Caco-2 (cell line): ENCODE results near the gene DNAJC17. TPM values are rescaled to one million over a fixed set of nuclear protein-coding genes. Genes with fewer than 3 reads are reported as not detected.
A peak's percentile ranks its signal among the peaks of the same experiment; 100 is the strongest.

Experiments used
- BruUV-seq: library from RNA; stranded (reverse); fragments of 400-500 nt; replicated peaks from 2 replicates; lab custom pipeline; 2021; lab: Mats Ljungman, UMichigan
- CTCF ChIA-PET: fragments of 300-600 bp; sonication (Branson Sonifier 250); formaldehyde crosslinking; loops from one replicate; lab custom pipeline; 2022; ENCODE audit warnings: antibody characterized with exemption; lab: Charles Lee
- POLR2A ChIA-PET: fragments of 300-600 bp; sonication (Branson Sonifier 250); formaldehyde crosslinking; loops from one replicate; lab custom pipeline; 2022; ENCODE audit warnings: antibody characterized with exemption; lab: Charles Lee
- DNase-seq, 2 experiments: peaks; one replicate each; pipeline versions ENCODE4 v3.0.0 to v3.0.0-alpha.2; 2020 to 2022
- H3K27me3 ChIP-seq: replicated peaks from 2 replicates; pipeline ENCODE4 v1.6.0; 2011; ENCODE audit warnings: low read length; ENCODE audit not compliant: control insufficient read depth, insufficient read depth
- H3K36me3 ChIP-seq: 2 replicates; pipeline ENCODE4 v1.5.1; 2011; ENCODE audit warnings: low read length; ENCODE audit not compliant: control insufficient read depth, insufficient read depth
- H3K4me1 ChIP-seq: fragments of 250-450 bp; sonication (Bioruptor Pico); 2 replicates; pipeline ENCODE4 v1.5.1; 2020; ENCODE audit warnings: mild to moderate bottlenecking
- H3K4me3 ChIP-seq: 2 replicates; pipeline ENCODE4 v1.5.1; 2011; ENCODE audit warnings: low read depth, mild to moderate bottlenecking, control low read depth, low read length
- H3K9me3 ChIP-seq: fragments of 250-450 bp; sonication (Bioruptor Pico); 2 replicates; pipeline ENCODE4 v1.5.1; 2020; ENCODE audit warnings: mild to moderate bottlenecking, moderate library complexity
- H3K27ac Mint-ChIP-seq: one replicate; pipeline ENCODE4 v1.8.0; 2022; ENCODE audit warnings: mixed read lengths; ENCODE audit not compliant: unreplicated experiment
- H3K27me3 Mint-ChIP-seq: one replicate; pipeline ENCODE4 v1.8.0; 2022; ENCODE audit warnings: mixed read lengths; ENCODE audit not compliant: insufficient read depth, unreplicated experiment
- H3K36me3 Mint-ChIP-seq: one replicate; pipeline ENCODE4 v1.8.0; 2022; ENCODE audit warnings: mild to moderate bottlenecking, mixed read lengths; ENCODE audit not compliant: insufficient read depth, unreplicated experiment
- H3K4me1 Mint-ChIP-seq: one replicate; pipeline ENCODE4 v1.8.0; 2022; ENCODE audit warnings: low read depth, mixed read lengths; ENCODE audit not compliant: unreplicated experiment
- H3K4me3 Mint-ChIP-seq: one replicate; pipeline ENCODE4 v1.8.0; 2022; ENCODE audit warnings: mild to moderate bottlenecking, moderate library complexity, mixed read lengths; ENCODE audit not compliant: unreplicated experiment
- H3K9me3 Mint-ChIP-seq: one replicate; pipeline ENCODE4 v1.8.0; 2022; ENCODE audit warnings: mixed read lengths; ENCODE audit not compliant: unreplicated experiment
- intact Hi-C: fragments of 100-400 bp; cut with micrococcal nuclease; formaldehyde crosslinking; loops from one replicate; pipeline ENCODE4 v1.10.0; 2022; ENCODE audit not compliant: unreplicated experiment
- total RNA-seq: library from RNA; stranded (reverse); gene quantifications from 2 replicates; pipeline ENCODE4 v1.2.3, GENCODE V29; 2022
- TF ChIP-seq, protein P1 (sequence below), 2 experiments: fragments of 200-600 bp in 1 of 2; IDR thresholded peaks; 1 replicate in 1 of 2; 2 replicates in 1 of 2; pipeline versions ENCODE4 v1.5.1 to v1.8.0; 2011 to 2022; ENCODE audit warnings: antibody characterized with exemption in 1 of 2, control low read depth in 1 of 2, inconsistent platforms in 1 of 2, low read depth in 1 of 2, low read length in 1 of 2, mild to moderate bottlenecking in 1 of 2, moderate library complexity in 1 of 2; ENCODE audit not compliant: insufficient read depth in 1 of 2, severe bottlenecking in 1 of 2, unreplicated experiment in 1 of 2

DNAJC17 gene
- total RNA-seq, 1 experiment from 2014 or later: 30.1 TPM

DNA sequence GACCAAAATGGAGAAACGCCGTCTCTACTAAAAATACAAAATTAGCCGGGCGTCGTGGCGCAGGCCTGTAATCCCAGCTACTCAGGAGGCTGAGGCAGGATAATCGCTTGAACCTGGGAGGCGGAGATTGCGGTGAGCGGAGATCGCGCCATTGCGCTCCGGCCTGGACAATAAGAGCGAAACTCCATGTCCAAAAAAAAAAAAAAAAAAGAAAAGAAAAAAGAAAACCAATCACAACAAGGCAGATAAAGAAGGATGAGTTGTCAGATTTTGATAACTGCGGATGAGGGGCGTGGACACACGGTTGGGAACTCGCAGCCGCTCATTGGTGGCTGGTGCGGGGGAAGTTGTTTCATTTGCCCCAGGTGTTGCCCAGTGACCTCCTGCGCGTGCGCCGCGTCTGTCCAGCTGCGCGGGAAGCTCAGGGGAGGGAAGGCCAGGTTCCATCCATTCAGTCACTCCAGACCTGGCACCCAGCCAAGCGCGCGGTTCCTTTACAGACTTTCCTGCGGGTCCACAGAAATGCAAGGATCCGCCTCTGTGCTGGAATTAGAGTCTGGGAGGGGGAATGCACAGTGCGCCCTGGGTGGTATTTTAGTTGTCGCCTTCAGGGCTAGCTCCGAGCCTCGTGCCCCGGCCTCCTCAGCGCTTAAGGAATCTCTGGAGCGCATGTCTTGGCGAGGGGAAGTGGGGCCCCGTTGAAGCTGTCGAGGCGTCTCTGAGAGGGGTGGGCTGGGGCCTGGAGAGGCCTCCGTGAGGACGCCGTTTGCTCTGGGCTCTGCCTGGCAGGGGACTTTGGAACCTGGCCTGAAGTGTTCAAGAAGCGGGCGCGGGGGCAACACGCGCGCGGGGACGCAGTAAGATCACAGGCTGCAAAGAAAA is 44.1 kb downstream of the DNAJC17 start:
- H3K9me3 ChIP-seq: no peaks in the 10 kb centered on the region
- TSS peak; percentile 77 for BruUV-seq

GRCh38 chr15:40759961-40760360 is 47.3 kb downstream of the DNAJC17 start:
- Mint-ChIP-seq H3K4me3 (no peak overlapping the region), H3K4me1 (peaks cover under 1% of the 10 kb centered on the region), H3K27ac (no peak overlapping the region), H3K27me3 (no peaks in the 10 kb centered on the region), H3K9me3 (no peaks in the 10 kb centered on the region), H3K36me3 (peaks cover 20% of the 10 kb centered on the region)
- no peak overlapping the region for H3K4me3 ChIP-seq
- no TSS peak for BruUV-seq
- no peaks in the 10 kb centered on the region for H3K9me3 ChIP-seq
- TF ChIP-seq, protein P1, sequence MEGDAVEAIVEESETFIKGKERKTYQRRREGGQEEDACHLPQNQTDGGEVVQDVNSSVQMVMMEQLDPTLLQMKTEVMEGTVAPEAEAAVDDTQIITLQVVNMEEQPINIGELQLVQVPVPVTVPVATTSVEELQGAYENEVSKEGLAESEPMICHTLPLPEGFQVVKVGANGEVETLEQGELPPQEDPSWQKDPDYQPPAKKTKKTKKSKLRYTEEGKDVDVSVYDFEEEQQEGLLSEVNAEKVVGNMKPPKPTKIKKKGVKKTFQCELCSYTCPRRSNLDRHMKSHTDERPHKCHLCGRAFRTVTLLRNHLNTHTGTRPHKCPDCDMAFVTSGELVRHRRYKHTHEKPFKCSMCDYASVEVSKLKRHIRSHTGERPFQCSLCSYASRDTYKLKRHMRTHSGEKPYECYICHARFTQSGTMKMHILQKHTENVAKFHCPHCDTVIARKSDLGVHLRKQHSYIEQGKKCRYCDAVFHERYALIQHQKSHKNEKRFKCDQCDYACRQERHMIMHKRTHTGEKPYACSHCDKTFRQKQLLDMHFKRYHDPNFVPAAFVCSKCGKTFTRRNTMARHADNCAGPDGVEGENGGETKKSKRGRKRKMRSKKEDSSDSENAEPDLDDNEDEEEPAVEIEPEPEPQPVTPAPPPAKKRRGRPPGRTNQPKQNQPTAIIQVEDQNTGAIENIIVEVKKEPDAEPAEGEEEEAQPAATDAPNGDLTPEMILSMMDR (IDR thresholded peaks at IDR 0.05; ENCODE audit: insufficient read depth in 1 of 2, low read depth in 1 of 2, low read length in 1 of 2, severe bottlenecking in 1 of 2, unreplicated experiment in 1 of 2): no peak
- CTCF ChIA-PET: no interaction called here
- POLR2A ChIA-PET: no interaction called here
- no peak for DNase-seq
- intact Hi-C loops: loop anchor here (10.0 kb wide), 1 partner anchor 195 kb away; the partner anchor contains the start of genes CCDC32 and RPUSD2
- peaks cover 7% of the 10 kb centered on the region; the same call in 1 of the 2 replicates for H3K4me1 ChIP-seq
- no peaks in the 10 kb centered on the region for H3K36me3 ChIP-seq
- no peaks in the 10 kb centered on the region for H3K27me3 ChIP-seq

More for the DNA sequence above, 44.1 kb downstream of the DNAJC17 start:
- Mint-ChIP-seq H3K27ac (peak overlapping the region; percentile 90), H3K9me3 (no peaks in the 10 kb centered on the region), H3K27me3 (no peaks in the 10 kb centered on the region), H3K4me1 (peaks cover 11% of the 10 kb centered on the region), H3K36me3 (peaks cover 24% of the 10 kb centered on the region), H3K4me3 (peak overlapping the region; percentile 86)
- TF ChIP-seq, protein P1 (IDR thresholded peaks at IDR 0.05; ENCODE audit: insufficient read depth in 1 of 2, low read depth in 1 of 2, low read length in 1 of 2, severe bottlenecking in 1 of 2, unreplicated experiment in 1 of 2): no peak
- Histone ChIP-seq H3K4me3 (peak overlapping the region; percentile 92), H3K27me3 (no peaks in the 10 kb centered on the region), H3K4me1 (peaks cover 7% of the 10 kb centered on the region; the same call in 1 of the 2 replicates), H3K36me3 (no peaks in the 10 kb centered on the region)
- ChIA-PET POLR2A (interaction anchor here (0.6 to 1.7 kb wide), 8 partner anchors 9 to 198 kb away, joined by 3 to 10 read pairs (median 5); partner anchors contain the start of genes CHAC1, DNAJC17, RAD51 and RMDN3), CTCF (interaction anchor here (0.7 to 5.7 kb wide), 9 partner anchors 13 to 131 kb away, joined by 3 to 25 read pairs (median 6); partner anchors contain the start of genes DNAJC17, VPS18 and ZFYVE19)
- peak; percentile 88 to 91 for DNase-seq
- intact Hi-C loops: loop anchor here (1.0 to 10.0 kb wide), 2 partner anchors 8 to 198 kb away; partner anchors contain the start of genes CCDC32, RMDN3 and RPUSD2

DNA sequence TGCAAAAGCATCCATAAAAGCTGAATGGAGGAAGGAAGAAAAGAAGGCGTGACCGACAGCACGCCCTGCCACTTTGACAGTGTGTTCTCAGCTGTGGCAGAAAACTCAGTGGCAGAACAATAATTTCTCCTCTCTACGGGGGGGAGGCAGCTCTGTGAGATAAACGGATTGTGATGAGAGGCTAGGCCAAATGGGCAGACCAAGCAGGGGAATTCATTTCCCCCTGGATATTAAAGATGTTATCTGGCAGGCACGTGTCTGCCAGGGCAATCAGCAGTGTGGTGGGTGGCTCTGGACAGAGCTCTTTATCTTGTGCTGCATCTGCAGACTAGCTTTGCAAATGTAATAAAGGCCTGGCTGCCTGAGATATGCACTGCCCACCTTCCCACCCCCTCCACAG is 50.3 kb downstream of the DNAJC17 start:
- ChIA-PET CTCF (no interaction called here), POLR2A (interaction anchor here (0.6 to 0.7 kb wide), 2 partner anchors 16 to 129 kb away, joined by 5 to 7 read pairs; no protein-coding TSS in a partner anchor)
- DNase-seq: no peak
- H3K36me3 ChIP-seq: no peaks in the 10 kb centered on the region
- BruUV-seq: no TSS peak
- H3K27me3 ChIP-seq: no peaks in the 10 kb centered on the region
- no peak overlapping the region for H3K4me3 ChIP-seq
- Mint-ChIP-seq H3K4me3 (peak overlapping the region; percentile 3), H3K9me3 (no peaks in the 10 kb centered on the region), H3K27me3 (no peaks in the 10 kb centered on the region), H3K27ac (peak overlapping the region; percentile 99), H3K36me3 (peaks cover 14% of the 10 kb centered on the region), H3K4me1 (no peaks in the 10 kb centered on the region)
- no peaks in the 10 kb centered on the region for H3K9me3 ChIP-seq
- no peaks in the 10 kb centered on the region for H3K4me1 ChIP-seq
- intact Hi-C loops: no loop called here
- TF ChIP-seq, protein P1 (IDR thresholded peaks at IDR 0.05; ENCODE audit: insufficient read depth in 1 of 2, low read depth in 1 of 2, low read length in 1 of 2, severe bottlenecking in 1 of 2, unreplicated experiment in 1 of 2): no peak
